ENCODE results near the gene AGPS. TPM values are rescaled to one million over a fixed set of nuclear protein-coding genes. Genes with fewer than 3 reads are reported as not detected.

Gene AGPS
- total RNA-seq, 3 donors from 2014 or later = 28.2 to 30.6 (median 28.5) TPM

GRCh38 chr2:177577075-177577474 lies 184.5 kb downstream of the AGPS start:
- Histone ChIP-seq H3K4me3 (no peak overlapping the region), H3K36me3 (no peaks in the 10 kb centered on the region), H3K9me3 (no peaks in the 10 kb centered on the region), H3K27me3 (no peaks in the 10 kb centered on the region), H3K4me1 (no peaks in the 10 kb centered on the region), H3K27ac (no peak overlapping the region)
- intact Hi-C loops (cut with DNase I; ENCODE audit: low total_unique reads) = no loop called here
- TF ChIP-seq POLR2A (IDR thresholded peaks at IDR 0.05) (no peak), CTCF (IDR thresholded peaks at IDR 0.05) (no peak), POLR2AphosphoS5 (IDR thresholded peaks at IDR 0.05) (no peak)
- DNase-seq (ENCODE audit: low spot score in 2 of 2) = no peak

GRCh38 chr2:177578454-177578853 lies 185.9 kb downstream of the AGPS start:
- no peaks in the 10 kb centered on the region for H3K4me1 ChIP-seq
- TF ChIP-seq POLR2A (IDR thresholded peaks at IDR 0.05) (no peak), CTCF (IDR thresholded peaks at IDR 0.05) (no peak), POLR2AphosphoS5 (IDR thresholded peaks at IDR 0.05) (no peak)
- no peaks in the 10 kb centered on the region for H3K36me3 ChIP-seq
- intact Hi-C loops (cut with DNase I; ENCODE audit: low total_unique reads) = no loop called here
- no peaks in the 10 kb centered on the region for H3K9me3 ChIP-seq
- no peaks in the 10 kb centered on the region for H3K27me3 ChIP-seq
- no peak overlapping the region for H3K4me3 ChIP-seq
- DNase-seq (ENCODE audit: low spot score in 2 of 2) = no peak
- no peak overlapping the region for H3K27ac ChIP-seq

- H3K27ac ChIP-seq = no peak overlapping the region
- DNase-seq (ENCODE audit: low spot score in 2 of 2) = no peak
- TF ChIP-seq POLR2A (IDR thresholded peaks at IDR 0.05) (no peak), POLR2AphosphoS5 (IDR thresholded peaks at IDR 0.05) (no peak), CTCF (IDR thresholded peaks at IDR 0.05) (no peak)
- H3K27me3 ChIP-seq = no peaks in the 10 kb centered on the region
- no peaks in the 10 kb centered on the region for H3K36me3 ChIP-seq
- no peaks in the 10 kb centered on the region for H3K4me1 ChIP-seq
- H3K9me3 ChIP-seq = no peaks in the 10 kb centered on the region
- H3K4me3 ChIP-seq = no peak overlapping the region
- intact Hi-C loops (cut with DNase I; ENCODE audit: low total_unique reads) = no loop called here
Measured at GRCh38 chr2:177579486-177580036, 187.0 kb downstream of the AGPS start.

GRCh38 chr2:177582000-177582399 lies 189.4 kb downstream of the AGPS start:
- TF ChIP-seq CTCF (IDR thresholded peaks at IDR 0.05) (no peak), POLR2A (IDR thresholded peaks at IDR 0.05) (no peak), POLR2AphosphoS5 (IDR thresholded peaks at IDR 0.05) (no peak)
- H3K4me1 ChIP-seq = peaks cover 0 to 5% of the 10 kb centered on the region in 2 donors
- H3K36me3 ChIP-seq = no peaks in the 10 kb centered on the region
- intact Hi-C loops (cut with DNase I; ENCODE audit: low total_unique reads) = no loop called here
- DNase-seq (ENCODE audit: low spot score in 2 of 2) = no peak
- H3K27me3 ChIP-seq = no peaks in the 10 kb centered on the region
- H3K4me3 ChIP-seq = no peak overlapping the region
- no peak overlapping the region for H3K27ac ChIP-seq
- no peaks in the 10 kb centered on the region for H3K9me3 ChIP-seq

- intact Hi-C loops (cut with DNase I; ENCODE audit: low total_unique reads) = no loop called here
Measured at GRCh38 chr2:177584030-177584692, 191.6 kb downstream of the AGPS start.

More at GRCh38 chr2:177584030-177584692, 191.6 kb downstream of the AGPS start:
- DNase-seq (ENCODE audit: low spot score in 2 of 2) = no peak
- Histone ChIP-seq H3K27ac (no peak overlapping the region), H3K36me3 (no peaks in the 10 kb centered on the region), H3K27me3 (no peaks in the 10 kb centered on the region), H3K4me3 (no peak overlapping the region), H3K9me3 (no peaks in the 10 kb centered on the region), H3K4me1 (peaks cover 0 to 5% of the 10 kb centered on the region in 2 donors)
- no peak for TF ChIP-seq POLR2A (IDR thresholded peaks at IDR 0.05)
- TF ChIP-seq POLR2AphosphoS5 (IDR thresholded peaks at IDR 0.05) = no peak
- TF ChIP-seq CTCF (IDR thresholded peaks at IDR 0.05) = no peak
